Spleen (tissue), 11 donors: ENCODE results near the gene ABLIM3. TPM values are rescaled to one million over a fixed set of nuclear protein-coding genes. Genes with fewer than 3 reads are reported as not detected.

Experiments
- DNase-seq: peaks from one replicate; pipeline ENCODE4 v3.0.0-alpha.2; 2020
- H3K27ac ChIP-seq, 8 donors: fragments of 200-600 bp; sonication (generic) in 7 of 8; 1 replicate in 4 of 8; 2 replicates in 4 of 8; pipeline versions ENCODE4 v1.5.0 to v1.8.0; 2016 to 2021; ENCODE audit warnings: inconsistent platforms in 4 of 8, mild to moderate bottlenecking in 4 of 8, moderate library complexity in 1 of 8
- H3K27me3 ChIP-seq, 7 donors: fragments of 200-600 bp; sonication (generic) in 6 of 7; replicated peaks in 1 of 7; 1 replicate in 4 of 7; 2 replicates in 3 of 7; pipeline versions ENCODE4 v1.5.0 to v1.8.0; 2016 to 2021; ENCODE audit warnings: inconsistent platforms in 3 of 7, mild to moderate bottlenecking in 1 of 7
- H3K36me3 ChIP-seq, 6 donors: fragments of 200-600 bp; sonication (generic) in 5 of 6; 1 replicate in 4 of 6; 2 replicates in 2 of 6; pipeline versions ENCODE4 v1.5.0 to v1.8.0; 2016 to 2021; ENCODE audit warnings: inconsistent platforms in 2 of 6
- H3K4me1 ChIP-seq, 6 donors: fragments of 200-600 bp; sonication (generic) in 5 of 6; 1 replicate in 3 of 6; 2 replicates in 3 of 6; pipeline versions ENCODE4 v1.5.0 to v1.8.0; 2016 to 2021; ENCODE audit warnings: inconsistent platforms in 3 of 6
- H3K4me3 ChIP-seq, 8 donors: fragments of 200-600 bp; sonication (generic) in 7 of 8; 1 replicate in 4 of 8; 2 replicates in 4 of 8; pipeline versions ENCODE4 v1.5.0 to v1.8.0; 2016 to 2021; ENCODE audit warnings: inconsistent platforms in 4 of 8, mild to moderate bottlenecking in 4 of 8, moderate library complexity in 2 of 8
- H3K9me3 ChIP-seq, 8 donors: fragments of 200-600 bp; sonication (generic) in 7 of 8; 1 replicate in 4 of 8; 2 replicates in 4 of 8; pipeline versions ENCODE4 v1.5.0 to v1.8.0; 2016 to 2021; ENCODE audit warnings: inconsistent platforms in 4 of 8
- POLR2A ChIP-seq, 3 donors: fragments of 450-650 bp; IDR thresholded peaks; one replicate each; pipeline ENCODE4 v1.5.1; 2017; ENCODE audit warnings: antibody characterized with exemption in 3 of 3, mild to moderate bottlenecking in 1 of 3
- POLR2AphosphoS5 ChIP-seq, 3 donors: sonication (generic); formaldehyde crosslinking; IDR thresholded peaks; one replicate each; pipeline ENCODE4 v1.5.1; 2017; ENCODE audit warnings: antibody characterized with exemption in 3 of 3
- WGBS, 5 donors: extraction: QIAGEN DNeasy Blood & Tissue Kit in 3 of 5; methylation state at CpG; one replicate each; pipeline versions ENCODE4 v1.1.5 to v1.1.7; 2013 to 2018; 5-methylcytosine and 5-hydroxymethylcytosine counted together
- intact Hi-C: fragments of 100-400 bp; cut with DNase I; formaldehyde crosslinking; loops from one replicate; pipeline ENCODE4 v1.15.0; 2023; ENCODE audit warnings: low total_unique reads
- polyA plus RNA-seq, 3 donors: library from polyadenylated mRNA; stranded (reverse); fragments of 200-250 nt; gene quantifications; one replicate each; pipeline ENCODE4 v1.2.1, GENCODE V29; 2013
- total RNA-seq, 7 donors: library from RNA; depleted of rRNA in 3 of 7; stranded (reverse); fragments of >200 nt in 3 of 7; fragmentation: NEBNext Ultra II Directional in 4 of 7; extraction: Animal tissue kit (Norgen Biotek cat#: 25700) in 4 of 7; gene quantifications; one replicate each; pipeline versions ENCODE4 v1.1.0 to v1.2.1, GENCODE V29; 2016 to 2021
- TF ChIP-seq, protein P1 (sequence below), 11 experiments: fragments of 200-600 bp in 7 of 11; fragments of 450-650 bp in 4 of 11; sonication (generic) in 4 of 11; IDR thresholded peaks in 8 of 11; conservative IDR thresholded peaks in 3 of 11; 1 replicate in 7 of 11; 2 replicates in 4 of 11; pipeline versions ENCODE4 v1.4.0 to v1.8.0; 2016 to 2021; ENCODE audit warnings: antibody characterized with exemption in 11 of 11, inconsistent platforms in 4 of 11, mild to moderate bottlenecking in 1 of 11
- donor health status: healthy with polysubstance abuse.
- donor health status: DM: no; HTN: no; CAD: no; lungs with moderate emphysema.
- donor health status: DM: no; HTN: no; CAD: no.
- donor health status: Bipolar disorder and iron deficiency.
- donor health status: healthy.
- donor health status: DM: no; HTN: no; CAD: no.
- donor health status: DM: yes; HTN: yes; CAD: no.

ABLIM3 gene
- total and polyA plus RNA-seq, 10 donors, result 3.3 to 32.9 (median 13.6) TPM

DNA sequence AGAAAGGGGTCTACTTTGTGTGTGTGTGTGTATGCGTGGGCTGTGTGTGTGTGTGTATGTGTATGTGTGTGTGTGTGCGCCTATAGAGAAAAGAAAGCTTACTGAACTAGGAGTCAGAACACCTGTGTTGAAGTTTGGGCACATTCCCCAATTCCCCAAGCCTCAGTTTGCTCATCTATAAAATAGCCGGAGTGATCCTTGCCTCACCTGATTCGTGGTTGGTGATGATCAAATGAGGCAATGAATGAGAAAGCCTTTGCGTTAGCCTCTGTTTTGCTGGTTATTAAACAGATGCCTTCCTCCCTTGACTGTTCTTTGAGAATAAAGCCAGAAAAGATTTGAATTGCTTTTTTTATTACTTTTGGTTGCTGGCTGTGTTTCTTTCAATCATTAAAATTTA lies 20.6 kb downstream of the ABLIM3 start:
- intact Hi-C loops, result no loop called here
- H3K27ac ChIP-seq, result no peak overlapping the region
- no peak for TF ChIP-seq POLR2AphosphoS5 (IDR thresholded peaks at IDR 0.05)
- no peaks in the 10 kb centered on the region for H3K36me3 ChIP-seq
- DNase-seq, result no peak
- H3K4me3 ChIP-seq, result no peak overlapping the region
- H3K9me3 ChIP-seq, result no peaks in the 10 kb centered on the region
- H3K27me3 ChIP-seq, result no peaks in the 10 kb centered on the region
- 88 to 96% (median 95%) methylated on average over 5 of the region's 5 CpGs for WGBS, 5 donors
- H3K4me1 ChIP-seq, result no peaks in the 10 kb centered on the region

GRCh38 chr5:149162401-149163084 lies 21.2 kb downstream of the ABLIM3 start:
- intact Hi-C loops, result no loop called here
- TF ChIP-seq, protein P1, sequence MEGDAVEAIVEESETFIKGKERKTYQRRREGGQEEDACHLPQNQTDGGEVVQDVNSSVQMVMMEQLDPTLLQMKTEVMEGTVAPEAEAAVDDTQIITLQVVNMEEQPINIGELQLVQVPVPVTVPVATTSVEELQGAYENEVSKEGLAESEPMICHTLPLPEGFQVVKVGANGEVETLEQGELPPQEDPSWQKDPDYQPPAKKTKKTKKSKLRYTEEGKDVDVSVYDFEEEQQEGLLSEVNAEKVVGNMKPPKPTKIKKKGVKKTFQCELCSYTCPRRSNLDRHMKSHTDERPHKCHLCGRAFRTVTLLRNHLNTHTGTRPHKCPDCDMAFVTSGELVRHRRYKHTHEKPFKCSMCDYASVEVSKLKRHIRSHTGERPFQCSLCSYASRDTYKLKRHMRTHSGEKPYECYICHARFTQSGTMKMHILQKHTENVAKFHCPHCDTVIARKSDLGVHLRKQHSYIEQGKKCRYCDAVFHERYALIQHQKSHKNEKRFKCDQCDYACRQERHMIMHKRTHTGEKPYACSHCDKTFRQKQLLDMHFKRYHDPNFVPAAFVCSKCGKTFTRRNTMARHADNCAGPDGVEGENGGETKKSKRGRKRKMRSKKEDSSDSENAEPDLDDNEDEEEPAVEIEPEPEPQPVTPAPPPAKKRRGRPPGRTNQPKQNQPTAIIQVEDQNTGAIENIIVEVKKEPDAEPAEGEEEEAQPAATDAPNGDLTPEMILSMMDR (IDR thresholded peaks at IDR 0.05 in 8 of 11, conservative IDR thresholded peaks at IDR 0.05 in 3 of 11), result no peak
- no peak for TF ChIP-seq POLR2AphosphoS5 (IDR thresholded peaks at IDR 0.05)
- TF ChIP-seq POLR2A (IDR thresholded peaks at IDR 0.05), result no peak
- H3K36me3 ChIP-seq, result no peaks in the 10 kb centered on the region
- no peak for DNase-seq
- H3K27me3 ChIP-seq, result no peaks in the 10 kb centered on the region
- WGBS, 5 donors, result 63 to 81% (median 73%) methylated on average over 9 of the region's 9 CpGs
- no peak overlapping the region for H3K27ac ChIP-seq
- H3K9me3 ChIP-seq, result no peaks in the 10 kb centered on the region
- no peaks in the 10 kb centered on the region for H3K4me1 ChIP-seq
- H3K4me3 ChIP-seq, result no peak overlapping the region

- intact Hi-C loops, result no loop called here
- Histone ChIP-seq H3K27me3 (peaks cover 0 to 8% (median 0%) of the 10 kb centered on the region in 7 donors), H3K4me3 (no peak overlapping the region), H3K36me3 (no peaks in the 10 kb centered on the region), H3K9me3 (no peaks in the 10 kb centered on the region), H3K27ac (no peak overlapping the region), H3K4me1 (no peaks in the 10 kb centered on the region)
- no peak for DNase-seq
- TF ChIP-seq POLR2AphosphoS5 (IDR thresholded peaks at IDR 0.05) (no peak), POLR2A (IDR thresholded peaks at IDR 0.05) (no peak)
- TF ChIP-seq, protein P1 (IDR thresholded peaks at IDR 0.05 in 8 of 11, conservative IDR thresholded peaks at IDR 0.05 in 3 of 11), result no peak
- WGBS, 5 donors, result 79 to 91% (median 87%) methylated on average over 1 of the region's 1 CpG
Measured at GRCh38 chr5:149164731-149165130, 23.4 kb downstream of the ABLIM3 start.

- Histone ChIP-seq H3K27ac (no peak overlapping the region), H3K4me3 (no peak overlapping the region), H3K36me3 (no peaks in the 10 kb centered on the region), H3K27me3 (peaks cover 0 to 11% (median 0%) of the 10 kb centered on the region in 7 donors), H3K4me1 (no peaks in the 10 kb centered on the region), H3K9me3 (no peaks in the 10 kb centered on the region)
- TF ChIP-seq POLR2AphosphoS5 (IDR thresholded peaks at IDR 0.05) (no peak), POLR2A (IDR thresholded peaks at IDR 0.05) (no peak)
- DNase-seq, result no peak
- intact Hi-C loops, result no loop called here
Measured at GRCh38 chr5:149166128-149166527, 24.8 kb downstream of the ABLIM3 start.

- Histone ChIP-seq H3K27me3 (peaks cover 0 to 11% (median 0%) of the 10 kb centered on the region in 7 donors), H3K9me3 (no peaks in the 10 kb centered on the region), H3K36me3 (no peaks in the 10 kb centered on the region), H3K4me1 (no peaks in the 10 kb centered on the region), H3K27ac (no peak overlapping the region), H3K4me3 (no peak overlapping the region)
- no peak for DNase-seq
- intact Hi-C loops, result no loop called here
- TF ChIP-seq POLR2A (IDR thresholded peaks at IDR 0.05), result no peak
- TF ChIP-seq, protein P1 (IDR thresholded peaks at IDR 0.05 in 8 of 11, conservative IDR thresholded peaks at IDR 0.05 in 3 of 11), result no peak
- no peak for TF ChIP-seq POLR2AphosphoS5 (IDR thresholded peaks at IDR 0.05)
Measured at GRCh38 chr5:149166591-149167100, 25.4 kb downstream of the ABLIM3 start.
